HepG2 (cell line): ENCODE data around the gene POLR1F. TPM values are rescaled to one million over a fixed set of nuclear protein-coding genes. Genes with fewer than 3 reads are reported as not detected.

Source experiments
- BORCS8-MEF2B ChIP-seq: sonication (generic); formaldehyde crosslinking; IDR thresholded peaks from 2 replicates; pipeline ENCODE4 v1.8.0; 2022; ENCODE audit warnings: mild to moderate bottlenecking, missing genetic modification reagents
- HDAC6 ChIP-seq: fragments of 200-600 bp; sonication (generic); IDR thresholded peaks from 2 replicates; pipeline ENCODE4 v1.7.0; 2017; ENCODE audit warnings: mild to moderate bottlenecking, antibody characterized with exemption, low read length, low read depth
- NFKBIZ ChIP-seq: IDR thresholded peaks from 2 replicates; pipeline ENCODE4 v1.6.1; 2018; ENCODE audit warnings: missing genetic modification reagents, missing compliant biosample characterization
- NONO ChIP-seq, 2 experiments: fragments of 450-650 bp in 1 of 2; sonication (generic) in 1 of 2; formaldehyde crosslinking in 1 of 2; IDR thresholded peaks in 1 of 2; conservative IDR thresholded peaks in 1 of 2; 2 replicates each; pipeline versions ENCODE4 v1.6.1 to v1.8.0; 2017 to 2022; ENCODE audit warnings: mild to moderate bottlenecking in 1 of 2, missing genetic modification reagents in 1 of 2, moderate library complexity in 1 of 2
- REPIN1 ChIP-seq: sonication (generic); formaldehyde crosslinking; IDR thresholded peaks from 2 replicates; pipeline ENCODE4 v1.8.0; 2022; ENCODE audit warnings: missing genetic modification reagents, low read depth, mild to moderate bottlenecking, borderline replicate concordance
- RFX5 ChIP-seq: IDR thresholded peaks from 2 replicates; pipeline ENCODE4 v1.6.1; 2011; ENCODE audit warnings: low read depth, low read length, improper control_type of control experiment
- SNAI1 ChIP-seq: sonication (generic); formaldehyde crosslinking; IDR thresholded peaks from 2 replicates; pipeline ENCODE4 v1.5.0; 2020; ENCODE audit warnings: mild to moderate bottlenecking, missing genetic modification reagents, borderline replicate concordance
- SOX13 ChIP-seq, 3 experiments: fragments of 450-650 bp in 1 of 3; sonication (generic) in 1 of 3; formaldehyde crosslinking in 1 of 3; IDR thresholded peaks in 2 of 3; conservative IDR thresholded peaks in 1 of 3; 2 replicates each; pipeline versions ENCODE4 v1.5.0 to v1.6.1; 2016 to 2020; ENCODE audit warnings: antibody characterized with exemption in 1 of 3, mild to moderate bottlenecking in 1 of 3, missing compliant biosample characterization in 1 of 3, missing genetic modification reagents in 1 of 3, moderate library complexity in 1 of 3
- SRSF1 ChIP-seq: fragments of 200-400 bp; formaldehyde crosslinking; optimal IDR thresholded peaks from 2 replicates; pipeline ENCODE3; 2017; ENCODE audit warnings: mild to moderate bottlenecking, low read depth, low read length, moderate library complexity
- TOPORS ChIP-seq: sonication (generic); formaldehyde crosslinking; IDR thresholded peaks from 2 replicates; pipeline ENCODE4 v1.8.0; 2023; ENCODE audit warnings: mild to moderate bottlenecking, missing genetic modification reagents
- TSC22D2 ChIP-seq: sonication (generic); formaldehyde crosslinking; IDR thresholded peaks from 2 replicates; pipeline ENCODE4 v1.5.1; 2020; ENCODE audit warnings: missing genetic modification reagents, mild to moderate bottlenecking, borderline replicate concordance
- ZFP37 ChIP-seq: sonication (generic); formaldehyde crosslinking; IDR thresholded peaks from 2 replicates; pipeline ENCODE4 v1.4.0; 2020; ENCODE audit warnings: missing genetic modification reagents, borderline replicate concordance
- ZFP90 ChIP-seq: sonication (generic); formaldehyde crosslinking; IDR thresholded peaks from 2 replicates; pipeline ENCODE4 v1.8.0; 2022; ENCODE audit warnings: missing genetic modification reagents, mild to moderate bottlenecking, inconsistent platforms, borderline replicate concordance
- ZIK1 ChIP-seq: sonication (generic); formaldehyde crosslinking; IDR thresholded peaks from 2 replicates; pipeline ENCODE4 v1.5.0; 2020; ENCODE audit warnings: mild to moderate bottlenecking, low read depth, missing genetic modification reagents, borderline replicate concordance
- ZNF331 ChIP-seq: sonication (generic); formaldehyde crosslinking; IDR thresholded peaks from 2 replicates; pipeline ENCODE4 v1.4.0; 2020; ENCODE audit warnings: missing genetic modification reagents
- ZNF33A ChIP-seq: sonication (generic); formaldehyde crosslinking; IDR thresholded peaks from 2 replicates; pipeline ENCODE4 v1.5.1; 2020; ENCODE audit warnings: missing genetic modification reagents, mild to moderate bottlenecking, moderate library complexity, borderline replicate concordance
- ZNF589 ChIP-seq: sonication (generic); formaldehyde crosslinking; conservative IDR thresholded peaks from 2 replicates; pipeline ENCODE4 v1.8.0; 2022; ENCODE audit warnings: mild to moderate bottlenecking, moderate library complexity, missing genetic modification reagents
- ZSCAN9 ChIP-seq: IDR thresholded peaks from 2 replicates; pipeline ENCODE4 v1.6.1; 2016; ENCODE audit warnings: borderline replicate concordance
- polyA plus RNA-seq, 8 experiments: library from polyadenylated mRNA; depleted of rRNA in 3 of 8; stranded (reverse) in 7 of 8; unstranded in 1 of 8; fragments of >200 nt; fragmentation: Illumina TruSeq in 4 of 8; extraction: Trizol in 4 of 8; gene quantifications; 2 replicates each; pipeline versions ENCODE4 v1.2.1 to v1.2.3, GENCODE V29; 2011 to 2016; ENCODE audit warnings: low read depth in 4 of 8, missing spikeins in 1 of 8, mixed read lengths in 1 of 8; ENCODE audit not compliant: insufficient read depth in 1 of 8
- total RNA-seq, 5 experiments: library from RNA; depleted of rRNA; stranded (reverse); fragments of >200 nt; fragmentation: Illumina TruSeq; extraction: Trizol; gene quantifications; 2 replicates each; pipeline ENCODE4 v1.2.3, GENCODE V29; 2016; ENCODE audit warnings: low read depth in 1 of 5
- TF ChIP-seq, protein P1 (sequence below): sonication (generic); formaldehyde crosslinking; IDR thresholded peaks from 2 replicates; pipeline ENCODE4 v1.4.0; 2020; ENCODE audit warnings: missing genetic modification reagents
- TF ChIP-seq, protein P2 (sequence below): sonication (generic); formaldehyde crosslinking; IDR thresholded peaks from 2 replicates; pipeline ENCODE4 v1.4.0; 2020; ENCODE audit warnings: mild to moderate bottlenecking, missing genetic modification reagents
- TF ChIP-seq, protein P3 (sequence below): sonication (generic); formaldehyde crosslinking; IDR thresholded peaks from 2 replicates; pipeline ENCODE4 v1.8.1; 2023; ENCODE audit warnings: missing genetic modification reagents, mild to moderate bottlenecking, borderline replicate concordance

POLR1F gene
- total and polyA plus RNA-seq, 2 of the 13 experiments (the other 11 are each of a cell fraction or from before 2014, with no cell fraction given) = 8.0 to 14.9 TPM

DNA sequence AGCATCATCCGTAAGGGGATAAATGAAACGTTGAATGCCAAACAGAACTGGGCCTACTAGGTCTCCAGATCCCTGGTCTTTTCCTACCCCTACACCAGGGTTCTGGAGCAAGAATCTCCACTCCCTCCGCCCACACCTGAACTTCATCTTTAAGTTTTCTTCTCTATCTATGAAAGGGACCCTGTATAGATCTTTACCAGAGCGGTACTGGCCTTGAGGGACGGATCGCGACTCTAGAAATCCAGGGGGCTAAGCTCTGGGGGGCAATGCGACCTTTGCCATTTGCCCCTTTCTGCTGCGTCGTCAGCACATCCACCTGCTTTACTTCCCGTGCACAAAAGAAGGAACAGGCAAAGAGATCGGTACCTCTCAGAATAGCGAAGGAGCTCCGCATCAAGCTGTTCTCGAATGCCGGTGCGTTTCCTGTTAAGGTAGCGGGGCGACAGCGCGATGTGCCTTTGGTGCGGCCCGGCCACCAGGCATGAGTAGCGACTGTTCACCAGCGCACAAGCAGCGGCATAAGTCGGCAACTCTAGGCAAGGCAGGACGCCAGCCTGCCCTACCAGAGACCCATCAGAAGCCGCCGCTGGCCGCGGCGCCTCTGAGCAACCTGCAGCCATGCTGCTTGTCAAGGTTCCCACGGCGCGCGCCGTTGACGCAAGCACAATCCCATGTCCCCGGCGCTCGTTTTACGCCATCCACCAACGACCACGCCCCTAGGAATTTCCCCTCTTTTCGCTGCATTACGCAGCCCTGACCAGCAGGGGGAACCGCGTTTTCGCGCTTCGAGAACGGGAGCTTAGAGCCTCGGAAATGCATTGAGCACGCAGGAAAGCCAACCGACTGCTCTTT is at the start of gene POLR1F (continued):
- TF ChIP-seq, protein P1, sequence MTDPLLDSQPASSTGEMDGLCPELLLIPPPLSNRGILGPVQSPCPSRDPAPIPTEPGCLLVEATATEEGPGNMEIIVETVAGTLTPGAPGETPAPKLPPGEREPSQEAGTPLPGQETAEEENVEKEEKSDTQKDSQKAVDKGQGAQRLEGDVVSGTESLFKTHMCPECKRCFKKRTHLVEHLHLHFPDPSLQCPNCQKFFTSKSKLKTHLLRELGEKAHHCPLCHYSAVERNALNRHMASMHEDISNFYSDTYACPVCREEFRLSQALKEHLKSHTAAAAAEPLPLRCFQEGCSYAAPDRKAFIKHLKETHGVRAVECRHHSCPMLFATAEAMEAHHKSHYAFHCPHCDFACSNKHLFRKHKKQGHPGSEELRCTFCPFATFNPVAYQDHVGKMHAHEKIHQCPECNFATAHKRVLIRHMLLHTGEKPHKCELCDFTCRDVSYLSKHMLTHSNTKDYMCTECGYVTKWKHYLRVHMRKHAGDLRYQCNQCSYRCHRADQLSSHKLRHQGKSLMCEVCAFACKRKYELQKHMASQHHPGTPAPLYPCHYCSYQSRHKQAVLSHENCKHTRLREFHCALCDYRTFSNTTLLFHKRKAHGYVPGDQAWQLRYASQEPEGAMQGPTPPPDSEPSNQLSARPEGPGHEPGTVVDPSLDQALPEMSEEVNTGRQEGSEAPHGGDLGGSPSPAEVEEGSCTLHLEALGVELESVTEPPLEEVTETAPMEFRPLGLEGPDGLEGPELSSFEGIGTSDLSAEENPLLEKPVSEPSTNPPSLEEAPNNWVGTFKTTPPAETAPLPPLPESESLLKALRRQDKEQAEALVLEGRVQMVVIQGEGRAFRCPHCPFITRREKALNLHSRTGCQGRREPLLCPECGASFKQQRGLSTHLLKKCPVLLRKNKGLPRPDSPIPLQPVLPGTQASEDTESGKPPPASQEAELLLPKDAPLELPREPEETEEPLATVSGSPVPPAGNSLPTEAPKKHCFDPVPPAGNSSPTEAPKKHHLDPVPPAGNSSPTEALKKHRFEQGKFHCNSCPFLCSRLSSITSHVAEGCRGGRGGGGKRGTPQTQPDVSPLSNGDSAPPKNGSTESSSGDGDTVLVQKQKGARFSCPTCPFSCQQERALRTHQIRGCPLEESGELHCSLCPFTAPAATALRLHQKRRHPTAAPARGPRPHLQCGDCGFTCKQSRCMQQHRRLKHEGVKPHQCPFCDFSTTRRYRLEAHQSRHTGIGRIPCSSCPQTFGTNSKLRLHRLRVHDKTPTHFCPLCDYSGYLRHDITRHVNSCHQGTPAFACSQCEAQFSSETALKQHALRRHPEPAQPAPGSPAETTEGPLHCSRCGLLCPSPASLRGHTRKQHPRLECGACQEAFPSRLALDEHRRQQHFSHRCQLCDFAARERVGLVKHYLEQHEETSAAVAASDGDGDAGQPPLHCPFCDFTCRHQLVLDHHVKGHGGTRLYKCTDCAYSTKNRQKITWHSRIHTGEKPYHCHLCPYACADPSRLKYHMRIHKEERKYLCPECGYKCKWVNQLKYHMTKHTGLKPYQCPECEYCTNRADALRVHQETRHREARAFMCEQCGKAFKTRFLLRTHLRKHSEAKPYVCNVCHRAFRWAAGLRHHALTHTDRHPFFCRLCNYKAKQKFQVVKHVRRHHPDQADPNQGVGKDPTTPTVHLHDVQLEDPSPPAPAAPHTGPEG (CRISPR knock-in tag) = 0 out of 2 replicates have a peak, but pooled peaks have one; percentile 51
- TF ChIP-seq SOX13 (IDR thresholded peaks at IDR 0.05) (no peak), SOX13 (CRISPR knock-in tag; conservative IDR thresholded peaks at IDR 0.05 in 1 of 2, IDR thresholded peaks at IDR 0.05 in 1 of 2) (peak in 1 of 2 experiments; percentile 55; a peak in 1 of 4 replicates), SNAI1 (peak; percentile 56; the same call in 1 of the 2 replicates), TOPORS (no peak), ZFP37 (CRISPR knock-in tag) (no peak), ZFP90 (CRISPR knock-in tag) (0 out of 2 replicates have a peak, but pooled peaks have one; percentile 71), SRSF1 (peak; percentile 56), ZNF33A (CRISPR knock-in tag) (no peak), RFX5 (0 out of 2 replicates have a peak, but pooled peaks have one; percentile 43), BORCS8-MEF2B (CRISPR knock-in tag) (peak; percentile 76; the same call in 1 of the 2 replicates), HDAC6 (no peak), ZNF331 (CRISPR knock-in tag) (peak; percentile 60), ZSCAN9 (CRISPR knock-in tag) (peak; percentile 17; the same call in 1 of the 2 replicates), REPIN1 (CRISPR knock-in tag) (peak; percentile 87; the same call in 1 of the 2 replicates), NFKBIZ (CRISPR knock-in tag) (no peak; the same call in 1 of the 2 replicates), TSC22D2 (CRISPR knock-in tag) (no peak), NONO (IDR thresholded peaks at IDR 0.05) (no peak), NONO (CRISPR knock-in tag; conservative IDR thresholded peaks at IDR 0.05) (peak; percentile 82), ZNF589 (CRISPR knock-in tag) (0 out of 2 replicates have a peak, but pooled peaks have one; percentile 75), ZIK1 (CRISPR knock-in tag) (no peak)
- TF ChIP-seq, protein P2, sequence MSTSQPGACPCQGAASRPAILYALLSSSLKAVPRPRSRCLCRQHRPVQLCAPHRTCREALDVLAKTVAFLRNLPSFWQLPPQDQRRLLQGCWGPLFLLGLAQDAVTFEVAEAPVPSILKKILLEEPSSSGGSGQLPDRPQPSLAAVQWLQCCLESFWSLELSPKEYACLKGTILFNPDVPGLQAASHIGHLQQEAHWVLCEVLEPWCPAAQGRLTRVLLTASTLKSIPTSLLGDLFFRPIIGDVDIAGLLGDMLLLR (CRISPR knock-in tag) = peak; percentile 60; the same call in 1 of the 2 replicates
- TF ChIP-seq, protein P3, sequence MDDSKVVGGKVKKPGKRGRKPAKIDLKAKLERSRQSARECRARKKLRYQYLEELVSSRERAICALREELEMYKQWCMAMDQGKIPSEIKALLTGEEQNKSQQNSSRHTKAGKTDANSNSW (CRISPR knock-in tag) = peak; percentile 78; the same call in 1 of the 2 replicates
